CD1c-positive myeloid dendritic cell (primary cell): ENCODE results near the gene PRXL2B.
A peak's percentile ranks its signal among the peaks of the same experiment; 100 is the strongest.
"Not testable (repeated sequence)": the region's sequence is repeated elsewhere in the genome, so short reads cannot be mapped to it uniquely, and the experiment has no call there.

ENCODE experiments used
- DNase-seq: peaks from one replicate; pipeline ENCODE4 v3.0.0-alpha.2; 2016; ENCODE audit errors: extremely low spot score

The PRXL2B gene

DNA sequence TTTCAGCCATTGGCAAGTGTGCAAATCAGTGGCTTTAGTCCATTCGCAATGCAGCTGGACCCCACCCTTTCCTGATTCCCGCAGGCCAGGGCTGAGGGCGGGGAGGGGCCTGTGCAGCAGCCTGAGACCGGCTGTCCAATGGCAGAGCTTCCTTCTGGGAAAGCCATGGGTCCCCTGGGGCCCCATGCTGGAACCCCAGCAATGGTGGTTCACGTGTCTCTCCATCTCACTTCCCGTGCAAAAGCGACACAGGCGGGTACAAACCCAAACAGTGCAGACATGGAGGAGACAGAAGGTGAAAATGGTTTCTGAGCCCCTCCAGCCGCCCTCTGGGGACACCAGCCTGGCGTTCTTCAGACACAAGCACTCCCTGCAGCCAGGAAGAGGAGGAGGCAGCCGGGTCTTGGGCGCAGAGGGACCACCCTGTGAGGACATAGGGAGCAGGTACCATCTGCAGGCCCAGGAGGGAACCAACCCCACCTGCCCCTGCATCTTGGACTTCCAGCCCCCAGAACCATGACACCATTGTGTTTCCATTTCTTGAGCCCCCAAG lies 36.2 kb upstream of the PRXL2B start:
- not testable (repeated sequence) for DNase-seq

DNA sequence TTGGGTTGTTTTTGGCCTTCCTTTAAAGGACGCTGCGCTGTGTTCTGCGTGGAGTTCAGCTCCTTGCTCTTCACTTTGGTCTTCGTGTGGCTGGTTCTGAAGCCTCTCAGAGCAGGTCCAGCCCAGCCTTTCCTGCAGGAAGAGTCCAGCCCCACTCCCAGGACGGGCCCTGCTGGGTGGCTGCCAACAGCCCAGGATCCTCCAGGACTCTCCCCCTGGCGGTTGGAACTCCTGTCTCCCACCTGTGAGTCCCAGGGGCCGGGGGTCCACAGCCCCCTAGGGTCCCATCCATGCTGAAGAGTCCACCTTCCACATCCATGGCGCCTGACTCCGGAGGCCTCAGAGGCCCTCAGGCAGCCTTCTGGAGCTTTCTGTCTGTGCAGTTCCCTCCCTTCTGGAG lies 35.0 kb upstream of the PRXL2B start:
- DNase-seq = not testable (repeated sequence)

DNA sequence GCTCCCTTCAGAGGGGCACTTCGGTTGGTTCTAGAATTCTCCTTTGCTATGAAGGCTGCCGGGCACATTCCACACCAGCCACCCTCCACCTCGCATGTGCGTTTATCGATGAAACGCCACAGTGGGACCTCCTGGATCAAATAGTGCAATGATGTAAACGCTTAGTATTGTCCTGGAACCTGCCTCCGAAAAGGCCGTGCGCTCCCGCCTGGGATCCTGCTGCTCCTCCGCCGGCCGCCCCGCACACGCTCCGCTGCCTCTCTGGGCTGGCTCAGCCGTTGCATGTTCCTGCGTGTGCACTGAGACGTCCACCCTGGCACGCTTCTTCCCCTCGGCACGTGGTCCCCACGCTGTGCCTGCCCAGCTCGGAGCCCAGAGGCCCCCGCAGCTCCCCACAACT lies 34.4 kb upstream of the PRXL2B start:
- DNase-seq = no peak

DNA sequence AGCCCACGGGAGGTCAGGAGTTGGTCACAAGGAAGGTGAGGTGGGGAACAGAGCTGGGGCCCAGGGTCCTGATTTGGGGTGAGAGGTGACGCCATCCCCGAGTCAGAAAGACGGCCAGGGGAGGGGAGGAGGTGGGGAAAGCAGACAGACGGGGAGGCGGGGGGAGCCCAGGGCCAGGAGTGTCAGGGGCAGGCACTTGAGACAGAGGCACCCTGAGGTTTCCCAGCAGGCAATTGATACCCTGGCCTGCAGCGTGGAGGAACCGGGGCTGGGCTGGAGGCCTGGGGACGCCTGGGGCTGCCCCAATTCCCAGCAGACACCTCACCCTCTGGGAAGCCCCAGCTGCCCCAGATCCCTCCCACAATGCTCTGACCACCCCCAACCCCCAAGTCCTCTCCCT lies 33.5 kb upstream of the PRXL2B start:
- not testable (repeated sequence) for DNase-seq

DNA sequence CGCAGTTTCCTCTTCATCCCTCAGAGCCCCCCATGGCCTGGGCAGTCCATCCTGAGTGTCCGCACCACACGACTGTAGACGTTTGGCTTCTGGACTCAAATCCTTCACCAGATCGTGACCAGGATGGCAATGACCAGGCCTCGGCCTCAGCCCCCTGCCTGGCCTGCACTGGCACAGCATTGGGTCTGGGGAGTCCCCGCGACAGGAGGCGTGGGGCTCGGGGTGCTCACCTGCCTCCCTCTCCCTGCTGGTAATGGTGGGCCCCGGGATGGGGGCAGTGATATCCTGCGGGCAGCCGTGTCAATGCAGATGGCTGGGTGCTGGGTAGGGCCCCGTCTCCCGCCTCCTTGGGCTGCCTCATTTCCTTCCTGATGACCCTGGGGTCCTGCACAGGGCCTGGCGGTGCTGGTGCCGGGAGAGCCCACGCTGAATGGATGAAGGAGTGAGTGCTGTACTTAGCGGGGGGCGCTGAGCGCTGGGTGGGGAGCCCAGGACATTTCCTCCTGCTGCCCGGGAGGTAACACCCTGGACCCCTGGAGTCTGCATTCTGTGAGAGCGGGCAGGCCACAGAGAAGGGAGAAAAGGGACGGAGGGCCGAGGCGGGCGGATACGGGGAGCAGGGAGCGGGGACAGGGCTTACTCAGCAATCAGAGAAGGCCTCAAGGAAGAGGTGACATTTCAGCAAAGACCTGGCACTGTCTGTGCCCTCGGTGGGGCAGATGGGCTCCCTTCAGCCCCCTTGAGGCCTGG lies 32.5 kb upstream of the PRXL2B start:
- DNase-seq = no peak

DNA sequence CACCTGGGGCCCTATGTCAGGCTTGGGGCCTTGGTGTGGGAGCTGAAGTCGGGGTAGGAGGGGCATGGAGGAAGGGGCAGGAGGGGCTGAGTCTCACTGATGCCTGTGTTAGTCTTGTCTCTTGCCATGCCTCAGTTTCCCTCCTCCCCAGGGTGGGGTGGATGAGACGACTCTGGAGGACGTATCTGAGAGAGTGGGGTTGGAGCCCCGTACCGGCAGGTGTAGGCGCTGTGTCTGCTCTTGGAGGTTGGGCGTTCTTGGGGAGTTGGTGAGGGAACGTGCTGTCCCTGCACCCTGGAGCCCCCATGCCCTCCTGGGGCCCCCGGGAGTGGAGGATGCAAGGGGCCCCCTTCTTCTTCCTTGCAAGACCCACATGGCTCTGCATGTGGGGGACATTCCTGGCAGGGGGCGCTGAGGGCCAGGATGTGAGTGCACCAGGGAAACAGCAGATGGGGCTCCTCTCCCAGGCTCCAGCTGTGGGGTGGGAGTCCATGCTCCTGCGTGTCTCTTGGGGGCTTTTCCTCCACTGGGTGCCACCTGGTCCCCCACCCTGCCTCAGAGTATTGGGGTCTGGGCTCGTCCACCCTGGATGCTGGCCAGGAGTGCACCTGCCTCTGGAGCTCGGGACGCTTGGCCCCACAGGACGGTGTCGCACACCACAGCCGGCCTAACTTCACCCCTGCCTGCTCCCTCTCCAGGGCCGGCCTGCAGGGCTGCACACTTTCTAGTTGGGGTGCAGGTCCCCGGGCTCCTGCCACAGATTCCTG lies 31.8 kb upstream of the PRXL2B start:
- DNase-seq = peak; percentile 51

DNA sequence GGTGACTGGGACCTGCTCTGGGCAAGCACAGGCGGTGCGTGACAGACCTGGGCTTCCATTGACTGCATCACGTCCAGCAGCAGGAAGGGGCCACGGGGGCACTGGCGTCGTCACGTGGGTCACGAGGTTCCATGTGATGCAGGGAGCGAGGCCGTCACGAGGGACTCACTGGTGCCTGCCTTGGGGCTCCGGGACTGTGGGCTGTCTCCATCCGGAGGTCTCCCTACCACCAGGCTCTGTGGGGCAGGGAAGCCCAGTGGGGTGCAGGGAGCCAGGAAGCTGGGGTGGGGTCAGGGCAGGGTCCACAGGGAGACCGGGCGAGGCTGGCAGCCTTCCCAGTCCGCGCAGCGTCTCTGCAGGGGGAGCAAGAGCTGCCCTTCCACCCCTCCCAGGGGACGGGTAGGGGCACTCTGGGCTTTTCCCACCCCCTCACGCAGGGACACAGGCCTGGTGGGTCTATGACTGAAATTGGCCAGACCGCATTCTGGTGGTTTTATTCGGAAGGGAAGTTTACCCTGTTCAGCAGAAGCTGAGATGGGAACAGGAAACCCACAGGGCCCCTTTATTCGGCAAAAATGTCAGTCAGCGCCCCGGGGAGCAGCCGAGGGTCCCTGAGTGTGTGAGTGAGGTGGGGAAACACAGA lies 30.8 kb upstream of the PRXL2B start:
- peak; percentile 94 for DNase-seq

DNA sequence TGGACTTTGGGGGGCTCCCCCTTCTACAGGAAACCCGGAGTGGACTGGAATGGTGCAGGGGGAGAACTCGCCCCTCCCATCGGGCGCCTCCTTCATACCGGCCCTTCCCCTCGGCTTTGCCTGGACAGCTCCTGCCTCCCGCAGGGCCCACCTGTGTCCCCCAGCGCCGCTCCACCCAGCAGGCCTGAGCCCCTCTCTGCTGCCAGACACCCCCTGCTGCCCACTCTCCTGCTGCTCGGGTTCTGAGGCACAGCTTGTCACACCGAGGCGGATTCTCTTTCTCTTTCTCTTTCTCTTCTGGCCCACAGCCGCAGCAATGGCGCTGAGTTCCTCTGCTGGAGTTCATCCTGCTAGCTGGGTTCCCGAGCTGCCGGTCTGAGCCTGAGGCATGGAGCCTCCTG lies 30.3 kb upstream of the PRXL2B start, which contains the start of gene TNFRSF14:
TSS of gene TNFRSF14 (plus strand) at position 95 of the 401 bp plus-strand sequence. CDS start at position 389, 294 bp downstream.
- DNase-seq = peak; percentile 76

DNA sequence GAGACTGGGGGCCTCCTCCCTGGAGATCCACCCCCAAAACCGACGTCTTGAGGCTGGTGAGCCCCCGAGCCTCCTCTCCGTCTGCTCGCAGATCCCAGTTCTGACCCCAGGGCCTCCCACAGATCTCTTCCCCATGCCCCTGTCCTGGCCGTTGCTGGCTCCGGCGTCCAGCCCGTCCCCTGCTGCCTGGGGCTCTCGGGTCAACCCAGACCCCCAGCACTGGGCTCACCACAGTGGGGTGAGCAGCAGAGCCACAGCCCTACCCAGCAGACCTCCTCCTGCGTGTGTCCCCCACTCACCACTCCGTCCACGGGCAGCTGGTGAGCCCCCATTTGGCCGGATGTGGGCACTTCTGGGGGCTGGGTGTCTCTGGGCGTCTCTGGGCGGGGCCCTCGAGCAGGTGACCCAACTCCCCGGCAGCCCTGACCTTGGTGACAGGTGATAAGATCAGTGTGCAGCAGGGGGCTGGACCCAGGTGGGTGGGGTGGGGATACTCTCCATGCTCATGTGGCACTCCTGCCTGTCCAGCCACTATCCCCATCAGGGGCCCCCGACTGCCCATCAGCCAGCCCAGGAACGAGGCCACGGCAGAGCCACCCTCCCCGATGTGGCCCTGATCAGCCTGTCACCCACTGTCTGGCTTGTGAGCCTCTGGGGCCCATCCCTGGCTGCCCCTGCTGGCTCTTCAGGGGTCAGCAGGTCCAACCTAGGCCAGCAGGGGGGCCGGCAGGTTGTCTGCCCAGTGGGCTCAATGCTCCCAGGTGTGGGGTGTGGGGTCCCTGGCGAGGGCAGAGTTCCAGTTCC lies 29.7 kb upstream of the PRXL2B start:
- DNase-seq = no peak

DNA sequence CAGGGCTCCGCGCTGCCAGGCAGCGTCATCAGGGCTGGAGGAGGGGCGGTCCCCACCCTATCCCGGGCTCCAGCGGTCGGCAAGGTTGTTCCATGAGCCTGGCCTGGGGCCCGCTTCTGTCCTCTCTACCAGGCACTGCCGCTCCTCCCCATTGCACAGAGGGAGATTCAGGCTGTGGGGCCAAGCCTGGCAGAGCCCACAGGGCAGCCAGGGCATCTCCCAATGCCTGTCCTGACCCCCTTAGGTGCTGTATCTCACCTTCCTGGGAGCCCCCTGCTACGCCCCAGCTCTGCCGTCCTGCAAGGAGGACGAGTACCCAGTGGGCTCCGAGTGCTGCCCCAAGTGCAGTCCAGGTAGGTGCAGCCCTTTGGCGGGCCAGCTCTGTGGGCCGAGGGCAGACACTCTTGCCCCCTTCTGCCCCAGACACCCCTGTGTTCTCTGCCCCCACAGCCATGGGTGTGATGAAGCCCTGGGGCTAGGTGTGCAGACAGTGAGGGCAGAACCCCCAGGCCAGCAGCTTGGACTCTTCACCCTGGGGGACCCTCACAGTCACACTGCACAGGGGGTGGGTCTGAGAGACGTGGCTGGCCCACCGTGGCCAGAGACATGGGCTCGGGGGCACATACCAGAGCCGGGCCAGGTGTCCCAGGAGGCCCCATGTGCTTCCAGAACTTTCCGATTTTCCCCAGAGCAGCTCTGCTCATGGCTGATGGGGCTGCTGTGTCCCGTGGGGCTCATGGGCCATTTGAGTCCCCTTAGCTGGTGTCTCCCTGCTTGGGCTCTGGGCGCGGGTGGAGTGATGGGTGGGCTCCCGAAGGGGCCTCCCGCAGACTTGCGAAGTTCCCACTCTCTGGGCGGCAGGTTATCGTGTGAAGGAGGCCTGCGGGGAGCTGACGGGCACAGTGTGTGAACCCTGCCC lies 28.8 kb upstream of the PRXL2B start:
- no peak for DNase-seq

DNA sequence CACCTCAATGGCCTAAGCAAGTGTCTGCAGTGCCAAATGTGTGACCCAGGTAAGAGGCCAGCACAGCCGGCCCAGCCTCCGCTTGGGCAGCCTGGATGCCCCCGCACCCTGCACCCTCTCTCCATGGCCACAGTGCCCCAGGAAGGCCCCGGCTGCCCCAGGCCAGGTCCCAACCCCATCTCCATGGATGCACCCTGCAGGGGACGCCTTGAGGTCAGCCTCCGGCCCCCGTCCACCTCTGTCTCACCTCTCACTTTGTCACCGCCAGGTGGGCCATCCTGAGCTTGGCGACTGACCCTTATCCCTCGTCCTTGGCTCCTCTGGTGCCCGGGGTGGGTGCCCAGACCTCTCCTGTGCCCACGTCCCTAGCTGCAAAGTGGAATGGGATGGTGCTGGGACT lies 28.2 kb upstream of the PRXL2B start:
- no peak for DNase-seq

DNA sequence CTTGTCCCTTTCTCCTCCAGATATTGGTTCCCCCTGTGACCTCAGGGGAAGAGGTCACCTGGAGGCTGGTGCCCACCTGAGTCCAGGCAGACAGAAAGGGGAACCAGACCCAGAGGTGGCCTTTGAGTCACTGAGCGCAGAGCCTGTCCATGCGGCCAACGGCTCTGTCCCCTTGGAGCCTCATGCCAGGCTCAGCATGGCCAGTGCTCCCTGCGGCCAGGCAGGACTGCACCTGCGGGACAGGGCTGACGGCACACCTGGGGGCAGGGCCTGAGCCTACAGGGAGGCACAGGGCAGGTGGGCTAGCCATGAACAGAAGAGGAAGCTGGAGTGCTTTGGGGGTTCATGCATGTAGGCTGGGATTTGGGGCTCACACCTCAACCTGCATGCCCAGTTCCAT lies 27.7 kb upstream of the PRXL2B start:
- DNase-seq = no peak

DNA sequence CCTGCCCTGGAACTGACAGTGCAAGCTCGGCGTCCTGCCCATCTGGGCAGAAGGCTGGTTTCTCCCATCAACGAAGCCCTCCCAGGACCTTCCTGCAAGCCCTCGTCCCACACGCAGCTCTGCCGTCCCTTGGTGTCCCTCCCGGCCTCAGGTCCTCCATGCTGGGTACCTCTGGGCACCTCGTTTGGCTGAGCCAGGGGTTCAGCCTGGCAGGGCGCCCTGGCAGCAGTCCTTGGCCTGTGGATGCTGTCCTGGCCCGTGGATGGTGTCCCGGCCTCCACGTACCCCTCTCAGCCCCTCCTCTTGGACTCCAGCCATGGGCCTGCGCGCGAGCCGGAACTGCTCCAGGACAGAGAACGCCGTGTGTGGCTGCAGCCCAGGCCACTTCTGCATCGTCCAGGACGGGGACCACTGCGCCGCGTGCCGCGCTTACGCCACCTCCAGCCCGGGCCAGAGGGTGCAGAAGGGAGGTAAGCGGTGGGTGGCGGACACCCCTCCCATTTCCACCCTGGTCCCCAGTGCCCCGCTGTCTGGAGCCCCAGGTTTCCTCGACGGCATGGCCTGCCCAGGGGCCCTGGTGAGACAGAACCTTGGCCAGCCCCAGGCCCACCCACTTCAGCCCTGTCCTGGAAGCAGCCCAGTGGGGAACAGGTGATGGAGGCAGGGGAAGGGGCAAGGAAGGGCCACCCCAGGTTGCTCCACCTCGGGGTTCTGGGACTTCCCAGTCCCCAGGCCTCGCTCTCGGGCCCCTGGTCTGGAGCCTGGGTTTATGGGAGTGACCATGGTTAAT lies 26.9 kb upstream of the PRXL2B start:
- DNase-seq = no peak

DNA sequence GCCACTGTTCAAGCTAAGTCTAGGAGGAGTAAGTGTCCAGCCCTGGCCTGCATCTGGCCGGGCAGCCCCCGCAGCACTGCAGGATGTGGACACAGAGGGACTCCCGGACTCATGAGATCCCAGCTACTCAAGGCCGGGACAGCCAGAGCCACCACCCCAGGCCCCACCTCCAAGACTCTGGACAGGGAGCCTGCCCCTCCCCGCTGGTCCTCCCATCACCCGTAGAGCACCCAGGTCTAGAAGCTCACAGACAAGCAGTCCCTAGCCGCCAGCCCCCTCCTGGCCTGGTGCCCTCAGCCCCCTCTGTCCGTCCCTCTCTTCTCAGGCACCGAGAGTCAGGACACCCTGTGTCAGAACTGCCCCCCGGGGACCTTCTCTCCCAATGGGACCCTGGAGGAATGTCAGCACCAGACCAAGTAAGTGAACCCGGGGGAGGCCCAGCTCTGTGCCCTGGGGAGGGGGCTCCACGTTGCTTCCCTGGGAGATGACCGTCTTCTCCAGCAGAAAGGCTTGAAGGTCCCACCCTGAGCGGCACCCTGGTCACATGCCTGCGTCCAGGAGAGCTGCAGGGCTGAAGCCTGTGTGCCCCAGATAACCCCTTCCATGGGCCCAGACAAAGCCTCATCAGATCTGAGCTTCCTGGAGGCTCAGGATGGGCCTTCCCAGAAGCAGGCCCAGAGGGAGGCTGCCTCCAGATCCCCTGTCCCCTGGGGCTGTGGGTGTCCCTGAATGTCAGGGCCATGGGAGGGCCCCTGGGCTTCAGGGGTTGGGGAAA lies 26.1 kb upstream of the PRXL2B start:
- no peak for DNase-seq

DNA sequence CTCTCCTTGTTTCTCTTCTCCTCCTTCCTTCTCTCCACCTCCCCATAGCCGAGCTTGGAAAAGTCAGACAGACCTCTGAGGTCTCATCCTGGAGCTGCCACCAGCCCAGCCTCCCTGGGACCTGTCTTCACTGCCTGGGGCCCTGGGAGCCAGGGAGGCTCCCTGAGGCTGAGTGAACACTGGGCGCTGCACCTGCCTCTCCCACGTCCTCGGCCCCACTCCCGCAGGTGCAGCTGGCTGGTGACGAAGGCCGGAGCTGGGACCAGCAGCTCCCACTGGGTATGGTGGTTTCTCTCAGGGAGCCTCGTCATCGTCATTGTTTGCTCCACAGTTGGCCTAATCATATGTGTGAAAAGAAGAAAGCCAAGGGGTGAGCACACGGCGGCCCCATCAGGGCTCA lies 25.1 kb upstream of the PRXL2B start:
- DNase-seq = no peak

DNA sequence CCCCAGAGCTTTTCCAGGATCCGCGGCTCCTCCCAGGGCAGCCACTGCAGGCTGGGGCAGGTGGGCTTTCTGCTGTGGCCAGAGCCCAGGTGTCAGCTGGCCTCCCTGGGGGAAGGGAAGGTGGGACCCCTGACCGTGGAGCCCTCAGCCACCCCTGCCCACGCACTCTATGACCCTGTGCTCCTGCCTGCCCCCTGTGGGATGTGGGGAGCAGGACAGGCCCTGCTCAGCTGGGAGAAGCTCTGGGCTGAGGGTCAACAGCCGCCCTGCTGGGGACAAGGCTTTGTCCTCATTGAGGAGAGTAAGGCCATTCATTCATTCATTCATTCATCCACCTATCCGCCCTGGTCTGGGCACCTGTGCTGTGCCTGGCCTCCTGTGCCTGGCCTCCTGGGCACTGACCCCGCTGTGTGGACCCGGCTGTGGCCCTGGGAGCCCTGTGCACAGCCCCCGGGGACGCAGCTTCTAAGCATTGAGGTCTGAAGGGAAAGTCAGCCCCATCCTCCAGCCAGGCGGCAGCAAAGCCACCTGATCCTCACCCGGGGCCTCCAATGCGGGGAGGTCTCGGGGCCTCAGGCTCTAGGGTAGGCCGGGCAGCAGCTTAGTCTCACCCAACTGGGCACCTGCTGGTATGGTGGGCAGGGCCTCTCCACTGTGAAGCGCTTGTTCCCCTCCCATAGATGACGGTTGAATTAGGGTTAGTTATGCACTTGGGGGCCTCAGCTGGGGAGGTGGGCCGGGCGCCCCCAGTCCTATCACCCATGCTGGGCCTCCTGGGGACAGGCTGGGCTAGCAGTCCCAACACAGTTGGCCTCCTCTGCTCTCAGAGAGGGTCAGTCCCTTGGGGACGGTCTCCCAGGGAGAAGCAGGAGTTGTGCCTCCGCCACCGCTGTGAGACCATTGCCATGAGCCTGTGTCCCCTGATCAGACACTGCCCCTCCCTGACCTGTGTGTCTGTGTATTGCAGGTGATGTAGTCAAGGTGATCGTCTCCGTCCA lies 24.4 kb upstream of the PRXL2B start:
- DNase-seq = peak; percentile 33

DNA sequence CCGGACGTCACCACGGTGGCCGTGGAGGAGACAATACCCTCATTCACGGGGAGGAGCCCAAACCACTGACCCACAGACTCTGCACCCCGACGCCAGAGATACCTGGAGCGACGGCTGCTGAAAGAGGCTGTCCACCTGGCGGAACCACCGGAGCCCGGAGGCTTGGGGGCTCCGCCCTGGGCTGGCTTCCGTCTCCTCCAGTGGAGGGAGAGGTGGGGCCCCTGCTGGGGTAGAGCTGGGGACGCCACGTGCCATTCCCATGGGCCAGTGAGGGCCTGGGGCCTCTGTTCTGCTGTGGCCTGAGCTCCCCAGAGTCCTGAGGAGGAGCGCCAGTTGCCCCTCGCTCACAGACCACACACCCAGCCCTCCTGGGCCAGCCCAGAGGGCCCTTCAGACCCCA lies 23.4 kb upstream of the PRXL2B start:
- DNase-seq = no peak
